Stimulated activated CD8-positive, alpha-beta memory T cell treated with anti-CD3 and anti-CD28 coated beads, Interleukin-7, amount 100 ng/mL, for 1 hour (primary cell): ENCODE measurements around the gene TTYH1.
"Not testable (repeated sequence)": the region's sequence is repeated elsewhere in the genome, so short reads cannot be mapped to it uniquely, and the experiment has no call there.

Experiments used
- DNase-seq, 2 donors: peaks; one replicate each; pipeline ENCODE4 v3.0.0-alpha.2; 2020; ENCODE audit warnings: low read depth in 2 of 2

Gene TTYH1

DNA sequence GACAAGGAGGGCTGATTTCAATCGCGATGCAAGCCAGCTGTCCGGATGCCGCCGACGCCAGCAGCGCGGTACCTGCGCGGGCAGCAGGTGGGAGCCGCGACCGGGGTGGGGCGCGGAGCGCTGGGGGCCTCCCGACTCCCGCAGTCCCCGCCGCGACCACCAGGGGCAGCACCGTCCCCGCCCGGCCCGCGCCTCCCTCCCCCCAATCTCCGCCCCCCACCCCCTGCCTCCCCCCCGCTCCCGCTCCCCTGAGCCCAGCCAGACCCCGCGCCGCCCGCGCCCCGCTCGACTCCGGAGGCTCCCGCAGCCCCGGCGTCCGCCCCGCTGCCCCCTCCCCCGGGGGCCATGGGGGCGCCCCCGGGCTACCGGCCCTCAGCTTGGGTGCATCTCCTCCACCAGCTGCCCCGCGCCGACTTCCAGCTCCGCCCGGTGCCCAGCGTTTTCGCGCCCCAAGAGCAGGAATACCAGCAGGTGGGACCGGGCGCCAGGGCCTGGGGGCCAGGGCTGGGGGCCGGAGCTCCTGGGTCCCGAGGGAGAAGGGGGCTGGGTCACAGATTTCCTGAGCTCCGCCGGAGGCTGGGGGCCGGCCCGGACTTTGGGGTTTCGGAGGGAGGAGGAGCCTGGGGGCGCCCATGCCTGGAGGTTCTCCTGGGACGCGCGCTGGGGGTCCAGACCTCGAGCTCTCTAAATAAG is at the start of gene TTYH1:
TTYH1 (plus strand) TSS at position 257 of the 693 bp plus-strand sequence; CDS start at position 346, 89 bp downstream.
- DNase-seq: peak; percentile 12 to 23

DNA sequence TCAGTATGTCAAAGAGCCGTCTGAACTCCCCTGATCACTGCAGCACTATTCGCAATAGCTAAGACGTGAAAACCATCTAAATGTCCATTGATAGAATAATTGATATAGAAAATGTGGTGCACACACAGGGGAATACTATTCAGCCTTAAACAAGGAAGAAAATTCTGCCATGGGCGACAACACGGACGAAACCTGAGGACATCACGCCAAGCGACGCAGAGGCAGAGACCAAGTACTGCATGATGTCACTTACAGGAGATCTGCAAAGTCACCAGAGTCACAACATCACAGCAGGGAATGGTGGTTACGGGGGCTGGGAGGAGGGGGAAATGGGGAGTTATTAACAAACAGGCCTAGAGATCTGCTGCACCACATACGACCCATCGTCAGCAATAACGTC is 49.5 kb upstream of the TTYH1 start:
- not testable (repeated sequence) for DNase-seq

DNA sequence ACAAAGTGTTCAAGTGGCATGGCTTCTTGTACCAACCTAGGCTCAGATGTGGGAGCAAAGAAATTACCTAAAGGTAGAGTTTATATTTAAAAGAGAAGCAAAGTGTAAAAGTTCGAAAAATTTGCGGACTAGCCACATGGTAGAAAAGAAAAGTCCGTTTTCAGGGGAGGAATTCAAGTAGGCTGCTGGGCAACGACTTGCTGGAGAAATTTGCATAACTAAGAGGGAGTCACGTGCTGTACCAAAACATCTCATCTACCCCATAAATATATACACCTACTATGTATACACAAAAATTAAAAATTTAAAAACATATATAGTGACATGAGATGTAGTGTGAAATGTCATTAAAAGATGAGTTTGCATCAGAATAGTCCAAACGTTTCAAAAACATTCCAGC is 48.5 kb upstream of the TTYH1 start:
- DNase-seq: no peak

DNA sequence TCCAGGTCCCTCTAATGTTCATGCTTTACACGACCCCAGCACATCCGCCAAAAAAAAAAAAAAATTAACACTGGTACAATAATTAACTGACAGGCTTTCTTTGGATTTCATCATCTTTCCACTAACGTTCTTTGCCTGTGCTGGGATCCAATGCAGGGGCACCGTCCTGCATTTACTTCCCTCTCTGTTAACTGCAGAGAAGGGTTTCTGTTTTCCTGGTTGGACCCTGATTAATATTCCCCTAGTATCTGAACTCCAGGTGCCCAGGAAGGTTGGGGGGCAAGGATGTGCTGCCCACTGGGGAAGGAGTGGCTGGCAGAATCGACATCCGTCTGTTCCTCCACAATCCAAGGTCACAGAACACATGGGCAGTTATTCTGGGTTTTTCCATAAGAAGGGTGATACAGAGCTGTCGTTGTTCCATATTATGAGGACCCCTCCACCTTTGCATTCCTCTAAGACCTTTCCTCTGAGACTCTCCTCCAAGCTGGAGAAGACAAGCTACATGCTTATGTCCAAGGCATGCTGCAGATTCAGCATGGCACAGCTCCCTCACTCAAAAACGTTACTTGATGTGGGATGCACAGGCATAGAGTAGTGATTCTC is 46.1 kb upstream of the TTYH1 start:
- no peak for DNase-seq

DNA sequence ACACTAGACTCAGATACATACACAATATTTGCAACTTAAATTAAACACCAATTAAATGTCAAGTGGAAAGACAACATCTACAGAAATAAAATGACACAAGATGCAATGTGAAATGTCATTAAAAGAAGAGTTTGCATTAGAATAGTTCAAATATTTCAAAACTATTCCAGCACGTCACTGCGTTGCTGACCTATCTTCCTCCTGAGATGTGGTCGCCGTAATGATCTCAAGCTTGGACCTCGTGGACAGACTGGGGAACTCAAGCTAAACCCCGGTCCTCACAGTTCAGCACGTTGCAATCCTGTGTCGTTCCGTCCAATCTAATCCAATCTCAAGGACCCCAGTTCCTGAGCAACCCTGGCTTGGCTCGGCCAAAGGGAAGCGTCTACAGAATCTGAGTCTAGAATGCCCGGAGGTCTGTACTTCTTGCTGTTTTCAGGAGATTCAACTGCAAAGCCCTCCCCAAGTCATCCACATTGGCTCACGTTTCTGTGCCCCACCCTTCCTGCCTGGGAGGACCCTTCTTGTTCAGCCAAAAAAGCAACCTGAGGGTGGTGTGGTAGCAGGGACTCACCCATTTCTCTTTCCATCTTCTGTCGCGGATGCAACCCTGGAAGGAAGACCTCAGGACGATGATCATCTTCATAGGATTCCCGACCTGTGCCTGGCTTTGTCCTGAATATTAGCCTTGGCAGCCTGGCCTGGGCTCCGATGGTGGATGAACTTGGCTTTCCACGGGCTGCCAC is 45.4 kb upstream of the TTYH1 start:
- not testable (repeated sequence) for DNase-seq

DNA sequence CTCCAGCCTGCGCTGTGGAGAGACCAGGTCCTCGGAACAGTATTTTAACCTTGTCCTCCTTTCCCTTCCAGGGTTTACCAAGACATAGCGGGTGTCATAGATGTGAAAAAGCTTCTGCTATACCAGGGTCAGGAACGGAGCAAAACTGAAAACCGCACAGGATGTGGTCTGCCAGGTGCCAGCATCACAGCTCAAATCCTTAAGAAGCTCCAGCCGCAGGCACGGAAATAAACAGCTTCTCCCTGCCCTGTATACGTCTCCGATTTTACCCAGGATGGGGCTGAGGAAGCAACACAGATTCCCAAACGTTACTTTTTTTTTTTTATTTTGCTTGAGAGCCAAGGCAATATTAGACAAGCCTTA is 44.8 kb upstream of the TTYH1 start:
- peak in 1 of 2 donors; percentile 34 for DNase-seq

GRCh38 chr19:54371453-54371852 is 43.8 kb upstream of the TTYH1 start:
- not testable (repeated sequence) for DNase-seq

DNA sequence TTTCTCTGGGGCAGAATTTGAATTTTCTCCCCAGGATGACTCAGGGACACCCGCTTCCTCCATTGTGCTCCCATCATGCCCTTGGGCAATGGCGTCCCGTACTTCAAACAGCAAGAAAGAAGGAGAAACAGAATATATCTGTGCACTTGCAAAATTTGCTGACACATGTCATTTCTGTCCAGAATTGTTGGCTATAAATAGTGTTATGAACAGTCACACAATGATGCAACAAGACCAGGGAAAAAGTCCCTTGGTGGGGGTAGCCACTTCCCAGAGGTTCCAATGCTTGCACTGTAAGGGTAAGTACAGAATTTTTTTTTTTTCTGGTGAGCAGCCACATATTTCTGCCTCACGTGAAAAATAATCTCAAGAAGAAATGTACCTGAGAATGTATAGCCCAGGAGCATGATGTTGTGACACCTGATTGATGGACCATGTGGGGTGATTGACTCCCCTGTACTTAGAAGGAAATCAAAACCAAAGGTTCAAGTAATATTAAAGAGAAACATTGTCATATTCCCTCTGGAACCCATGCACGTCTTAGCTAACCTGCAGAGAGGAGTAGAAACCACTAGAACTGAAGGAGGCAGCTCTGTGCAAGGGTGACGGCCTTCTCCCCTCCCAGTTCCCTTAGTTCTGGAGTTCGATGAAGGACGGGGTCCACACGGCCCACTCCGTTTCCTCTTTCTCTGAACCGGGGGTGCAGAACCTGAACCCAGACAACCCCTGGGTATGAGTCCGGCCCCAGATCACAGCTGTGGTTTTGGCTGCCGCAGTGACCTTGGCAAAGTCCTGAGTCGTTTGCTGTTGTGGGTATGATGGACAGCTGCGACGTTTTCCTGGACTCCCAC is 41.3 kb upstream of the TTYH1 start:
- DNase-seq: no peak

- DNase-seq: not testable (repeated sequence)
Observed at GRCh38 chr19:54375181-54375938, 39.9 kb upstream of the TTYH1 start.

- DNase-seq: no peak
Observed at GRCh38 chr19:54376610-54377285, 38.5 kb upstream of the TTYH1 start.

GRCh38 chr19:54379187-54379678 is 36.0 kb upstream of the TTYH1 start:
- no peak for DNase-seq

DNA sequence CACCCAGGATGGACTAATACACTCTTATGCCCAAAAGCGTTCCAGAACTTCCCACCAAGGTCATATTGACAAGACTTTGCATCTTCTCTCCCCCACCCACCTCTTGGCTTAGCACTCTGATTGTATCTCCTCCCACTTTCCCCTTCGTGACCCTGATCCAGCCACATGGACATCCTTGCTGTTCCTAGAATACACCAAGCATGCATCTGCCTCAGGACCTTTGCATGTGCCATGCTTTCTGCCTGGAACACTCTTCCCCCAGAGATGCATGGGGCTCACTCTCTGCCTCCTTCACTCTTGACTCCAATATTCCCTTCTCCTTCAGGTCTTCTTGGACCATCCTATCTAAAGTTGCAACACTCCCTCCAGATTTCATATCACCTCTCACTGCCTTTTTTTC is 34.4 kb upstream of the TTYH1 start:
- DNase-seq: no peak

DNA sequence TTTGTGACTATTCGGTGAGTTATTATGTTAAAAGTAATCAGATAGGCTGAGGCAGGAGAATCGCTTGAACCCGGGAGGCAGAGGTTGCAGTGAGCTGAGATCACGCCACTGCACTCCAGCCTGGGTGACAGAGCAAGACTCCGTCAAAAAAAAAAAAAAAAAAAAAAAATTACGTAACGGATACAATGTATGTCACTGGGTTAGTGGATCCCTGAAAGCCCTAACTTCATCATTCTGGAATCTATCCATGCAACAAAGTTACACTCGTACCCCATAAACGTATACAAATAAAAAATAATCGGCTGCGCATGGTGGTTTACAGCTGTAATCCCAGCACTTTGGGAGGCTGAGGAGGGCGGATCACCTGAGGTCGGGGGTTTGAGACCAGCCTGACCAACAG is 33.2 kb upstream of the TTYH1 start:
- DNase-seq: not testable (repeated sequence)

DNA sequence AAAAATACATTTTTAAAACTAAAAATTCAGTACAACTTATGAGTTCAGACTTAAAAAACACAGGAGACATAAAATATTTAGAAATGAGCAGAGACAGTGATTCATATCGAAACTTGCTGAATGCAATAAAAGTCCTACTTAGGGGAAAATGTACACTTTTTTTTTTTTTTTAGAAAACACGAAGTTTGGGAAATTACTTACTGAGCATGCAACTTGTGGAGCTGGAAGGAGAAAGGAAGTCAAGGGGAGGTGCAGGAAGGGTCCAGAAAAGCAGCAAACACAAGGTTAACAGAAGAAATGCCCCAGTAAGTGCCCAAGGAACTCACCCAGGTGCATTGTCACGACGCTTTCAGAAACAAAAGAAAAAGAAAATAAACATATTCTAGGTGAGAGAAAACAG is 31.9 kb upstream of the TTYH1 start:
- no peak for DNase-seq

DNA sequence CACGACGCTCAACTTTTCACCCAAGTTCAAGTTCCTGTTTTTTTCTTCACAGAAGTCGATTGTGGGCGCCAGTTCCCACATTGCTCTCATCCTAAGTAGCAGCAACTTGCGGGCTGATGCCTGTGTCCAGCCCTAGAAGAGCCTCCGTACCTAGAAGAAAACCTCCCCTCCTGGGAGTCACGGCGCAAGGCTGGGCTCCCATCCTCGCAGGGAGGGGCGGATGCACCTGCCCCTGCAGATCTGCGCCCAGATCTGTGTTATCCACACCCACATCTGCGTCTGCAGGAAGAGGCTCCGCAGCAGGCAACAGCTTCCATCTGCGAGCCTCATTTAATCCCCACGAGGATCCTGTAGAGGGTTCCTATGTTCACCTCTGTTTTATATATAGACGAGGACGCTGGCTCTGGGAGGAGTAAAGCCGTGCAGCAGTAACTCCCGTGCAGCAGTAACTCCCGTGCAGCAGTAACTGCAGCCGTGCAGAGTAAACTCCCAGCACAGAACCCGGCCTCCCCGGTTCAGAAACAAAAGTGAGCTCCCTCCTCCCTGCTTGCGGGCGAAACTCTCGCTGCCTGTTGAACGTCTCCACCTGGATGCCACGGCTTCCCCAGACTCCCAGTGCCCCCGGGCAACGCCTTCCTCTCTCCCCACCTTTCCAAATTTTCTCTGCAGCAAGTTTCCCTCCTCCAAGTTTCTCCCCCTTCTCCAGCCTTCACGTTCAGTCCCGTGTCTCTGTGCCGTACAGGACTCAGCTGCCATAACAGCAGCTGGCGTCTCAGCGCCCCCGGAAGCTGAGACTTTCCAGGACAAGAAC is 27.1 kb upstream of the TTYH1 start:
- DNase-seq: no peak

DNA sequence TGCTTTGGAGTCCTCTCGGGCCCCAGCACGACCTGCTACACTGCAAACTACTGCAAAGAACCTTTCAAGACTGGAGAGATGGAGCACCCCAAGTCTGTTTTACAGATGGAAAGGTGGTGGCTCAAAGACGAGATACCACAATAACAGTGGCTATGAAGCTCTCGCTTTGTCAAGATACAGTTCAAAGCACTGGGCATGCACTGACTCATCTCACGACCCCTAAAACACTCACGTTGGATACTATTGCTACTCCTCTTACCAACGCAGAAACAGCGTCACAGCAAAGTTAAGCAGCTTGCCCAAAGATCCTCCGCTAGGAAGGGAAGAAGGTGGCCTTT is 26.5 kb upstream of the TTYH1 start:
- no peak for DNase-seq

DNA sequence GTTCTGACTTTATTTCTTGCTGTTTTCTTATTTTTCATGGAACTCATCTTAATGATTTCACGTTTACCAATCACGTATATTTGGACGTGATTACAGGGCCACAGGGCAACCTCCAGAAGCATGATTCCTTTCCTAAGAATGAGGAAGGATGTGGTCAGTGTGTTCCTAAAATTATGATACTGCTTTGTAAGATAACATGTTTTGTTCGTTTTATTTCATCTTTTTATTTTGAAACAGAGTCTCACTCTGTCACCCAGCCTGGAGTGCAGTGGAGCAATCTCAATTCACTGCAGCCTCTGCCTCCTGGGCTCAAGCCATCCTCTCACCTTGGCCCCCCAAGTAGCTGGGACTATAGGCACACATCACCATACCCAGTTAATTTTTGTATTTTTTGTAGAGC is 25.7 kb upstream of the TTYH1 start:
- DNase-seq: no peak

DNA sequence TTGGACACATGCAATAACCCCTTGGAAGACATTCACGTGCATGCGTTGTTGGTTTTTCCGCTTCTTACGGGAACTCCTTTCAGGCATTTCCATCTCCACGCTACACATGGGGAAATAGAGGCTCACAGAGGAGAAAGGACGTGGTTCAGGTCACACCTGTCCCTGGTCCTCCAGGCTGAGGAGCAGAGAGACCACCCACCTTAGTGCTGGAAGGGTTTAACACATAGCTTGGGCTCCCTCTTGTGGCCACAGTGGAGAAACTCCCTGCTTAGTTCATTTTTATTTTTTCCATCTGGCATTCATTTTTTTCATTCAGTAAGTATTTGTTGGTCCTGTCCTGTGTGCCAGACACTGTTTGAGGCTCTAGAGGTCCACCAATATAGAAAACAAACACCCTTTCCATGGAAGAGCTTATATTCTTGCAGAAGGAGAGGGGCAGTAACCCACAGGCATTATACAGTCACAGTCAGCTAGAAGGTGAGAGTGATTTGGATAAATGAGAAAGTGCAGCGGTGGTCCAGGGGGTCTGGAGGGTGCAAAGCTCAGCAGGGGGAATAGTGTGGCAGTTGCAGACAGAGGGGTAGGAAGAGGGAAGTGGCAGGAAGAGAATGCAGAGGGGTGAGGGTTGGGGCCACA is 24.2 kb upstream of the TTYH1 start:
- peak; percentile 26 to 45 for DNase-seq

GRCh38 chr19:54391589-54392061 is 23.6 kb upstream of the TTYH1 start:
- no peak for DNase-seq
